GM18907 (cell line): ENCODE results near the gene RNF223.
"Not testable (repeated sequence)": the region's sequence is repeated elsewhere in the genome, so short reads cannot be mapped to it uniquely, and the experiment has no call there.

Source experiments
- ATAC-seq: cut with Tn5 transposase; IDR thresholded peaks from one replicate; pipeline ENCODE4 v1.9.1; 2021; ENCODE audit warnings: mild to moderate bottlenecking, moderate library complexity; ENCODE audit not compliant: unreplicated experiment

The RNF223 gene

DNA sequence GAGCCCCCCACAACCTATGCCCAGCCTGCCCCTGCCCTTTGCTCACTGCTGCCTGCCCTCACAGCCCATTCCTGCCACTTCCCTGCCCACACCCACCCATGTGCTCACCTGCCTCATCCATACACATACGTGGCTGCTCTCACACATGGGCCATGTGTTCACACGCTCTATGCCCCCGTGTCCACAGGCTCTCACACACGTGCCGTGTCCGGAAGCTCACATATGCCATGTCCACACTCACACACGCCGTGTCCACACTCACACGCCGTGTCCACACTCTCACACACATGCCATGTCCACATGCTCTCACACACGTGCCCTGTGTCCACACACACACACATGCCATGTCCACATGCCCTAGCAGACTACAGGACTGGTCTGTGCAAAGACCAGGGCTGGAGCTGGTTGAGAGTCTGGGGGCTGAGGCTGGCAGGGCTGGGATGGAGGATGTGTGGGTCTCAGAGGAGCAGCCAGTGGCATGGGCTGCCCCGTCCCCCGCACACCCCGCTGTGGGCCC lies 583 bp upstream of the RNF223 start:
- ATAC-seq = no peak

DNA sequence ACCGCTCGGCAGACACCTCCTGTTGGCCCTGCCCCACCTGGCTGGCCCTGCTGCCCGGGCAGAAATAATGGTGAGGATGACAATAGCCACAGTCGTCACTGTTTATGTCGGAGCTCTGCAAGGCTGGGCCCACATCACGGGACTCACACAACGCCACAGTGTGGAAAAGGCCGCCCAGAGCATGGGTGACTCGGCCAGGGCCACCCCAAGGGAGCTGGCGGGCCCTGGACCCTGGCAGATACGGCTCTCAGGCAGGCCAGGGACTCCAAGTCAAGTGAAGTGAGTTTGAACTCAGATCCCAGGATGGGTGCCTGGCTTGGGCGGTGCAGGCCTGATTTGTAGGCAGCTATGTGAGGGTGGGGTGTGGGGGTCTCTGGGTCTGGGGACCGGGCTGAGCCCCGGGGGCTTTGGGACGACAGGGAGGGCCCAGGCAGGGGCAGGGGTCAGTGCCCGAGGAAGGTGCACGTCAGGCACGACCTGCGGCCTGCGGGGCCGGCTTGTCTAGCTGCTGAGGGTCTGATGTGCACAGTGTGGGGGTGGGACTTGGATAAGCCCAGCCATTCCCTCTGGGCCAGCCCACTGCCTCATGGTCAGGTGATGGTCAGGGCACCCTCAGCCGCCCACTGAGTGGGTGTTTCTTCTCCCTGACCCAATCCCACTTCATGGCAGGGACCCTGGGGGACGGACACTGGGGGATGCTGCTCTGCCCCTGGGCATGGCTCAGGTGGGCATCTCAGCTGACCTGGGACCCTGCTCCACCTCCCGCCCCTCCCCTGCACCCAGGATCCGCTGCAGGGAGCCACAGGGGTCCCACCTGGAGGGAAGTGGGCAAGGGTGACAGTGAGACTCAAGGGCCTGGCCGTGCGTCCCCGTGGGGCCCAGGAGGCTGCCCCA lies 1.0 kb downstream of the RNF223 start:
- no peak for ATAC-seq

DNA sequence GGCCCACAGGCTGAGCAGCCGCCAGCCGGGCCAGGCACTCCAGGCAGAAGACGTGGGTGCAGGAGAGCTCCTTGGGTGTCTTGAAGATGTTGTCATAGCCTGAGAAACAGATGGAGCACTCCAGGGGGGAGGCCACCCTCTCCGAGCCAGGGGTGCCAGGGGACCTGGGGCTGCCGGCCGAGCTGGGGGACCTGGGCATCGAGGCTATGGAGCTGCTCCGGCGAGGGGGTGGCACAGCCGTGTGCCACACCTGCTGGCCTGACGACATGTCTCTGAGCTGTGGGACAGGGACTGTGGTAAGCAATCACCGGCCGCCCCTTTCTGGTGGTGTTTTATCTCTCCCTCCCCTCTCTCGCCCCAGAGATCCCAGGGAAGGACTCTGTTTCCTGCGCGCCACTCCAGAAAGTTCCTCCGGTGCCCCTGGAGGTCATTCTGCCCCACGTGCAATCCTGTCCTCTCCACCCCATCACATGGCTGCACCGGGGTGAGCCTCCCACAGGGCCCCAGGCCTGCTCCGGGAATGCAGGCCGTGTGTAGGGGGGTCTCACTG lies 1.7 kb downstream of the RNF223 start:
- ATAC-seq = no peak

DNA sequence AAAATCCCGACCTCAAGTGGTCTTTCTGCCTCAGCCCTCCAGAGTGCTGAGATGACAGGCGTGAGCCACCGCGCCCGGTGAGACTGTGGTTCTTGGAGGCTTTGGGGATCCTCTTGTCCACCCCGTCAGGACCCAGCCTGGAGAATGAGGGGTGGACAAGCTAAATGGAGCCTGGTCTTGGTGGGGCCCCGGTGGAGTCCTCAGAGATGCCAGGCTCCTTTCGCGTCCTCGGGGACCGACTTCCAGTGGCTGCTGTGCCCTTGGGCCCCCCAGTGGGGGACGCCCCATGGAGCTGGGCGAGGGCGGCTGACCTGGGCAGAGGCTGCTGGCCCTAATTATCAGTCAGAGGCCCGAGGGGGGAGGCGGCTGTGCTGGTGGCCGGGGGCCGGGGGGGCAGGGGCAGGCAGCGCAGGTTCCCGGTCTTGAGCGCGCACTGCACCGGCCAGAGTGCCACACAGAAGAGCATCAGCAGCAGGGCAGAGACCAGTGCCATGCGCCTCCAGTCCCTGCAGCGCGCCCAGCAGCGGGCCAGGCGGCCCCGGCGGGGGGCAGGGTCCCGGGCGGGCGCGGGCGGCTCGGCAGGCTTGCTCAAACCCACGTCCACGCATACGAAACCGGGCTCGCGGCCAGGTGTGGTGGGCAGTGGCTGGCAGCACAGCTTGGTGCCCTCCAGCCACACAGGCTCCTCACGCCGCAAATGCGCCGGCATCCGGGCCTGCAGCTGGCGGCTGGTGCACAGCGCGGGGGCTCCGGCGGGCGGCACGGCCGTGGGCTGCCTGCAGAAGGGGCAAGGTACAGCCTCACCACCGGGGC lies 2.4 kb downstream of the RNF223 start:
- no peak for ATAC-seq

DNA sequence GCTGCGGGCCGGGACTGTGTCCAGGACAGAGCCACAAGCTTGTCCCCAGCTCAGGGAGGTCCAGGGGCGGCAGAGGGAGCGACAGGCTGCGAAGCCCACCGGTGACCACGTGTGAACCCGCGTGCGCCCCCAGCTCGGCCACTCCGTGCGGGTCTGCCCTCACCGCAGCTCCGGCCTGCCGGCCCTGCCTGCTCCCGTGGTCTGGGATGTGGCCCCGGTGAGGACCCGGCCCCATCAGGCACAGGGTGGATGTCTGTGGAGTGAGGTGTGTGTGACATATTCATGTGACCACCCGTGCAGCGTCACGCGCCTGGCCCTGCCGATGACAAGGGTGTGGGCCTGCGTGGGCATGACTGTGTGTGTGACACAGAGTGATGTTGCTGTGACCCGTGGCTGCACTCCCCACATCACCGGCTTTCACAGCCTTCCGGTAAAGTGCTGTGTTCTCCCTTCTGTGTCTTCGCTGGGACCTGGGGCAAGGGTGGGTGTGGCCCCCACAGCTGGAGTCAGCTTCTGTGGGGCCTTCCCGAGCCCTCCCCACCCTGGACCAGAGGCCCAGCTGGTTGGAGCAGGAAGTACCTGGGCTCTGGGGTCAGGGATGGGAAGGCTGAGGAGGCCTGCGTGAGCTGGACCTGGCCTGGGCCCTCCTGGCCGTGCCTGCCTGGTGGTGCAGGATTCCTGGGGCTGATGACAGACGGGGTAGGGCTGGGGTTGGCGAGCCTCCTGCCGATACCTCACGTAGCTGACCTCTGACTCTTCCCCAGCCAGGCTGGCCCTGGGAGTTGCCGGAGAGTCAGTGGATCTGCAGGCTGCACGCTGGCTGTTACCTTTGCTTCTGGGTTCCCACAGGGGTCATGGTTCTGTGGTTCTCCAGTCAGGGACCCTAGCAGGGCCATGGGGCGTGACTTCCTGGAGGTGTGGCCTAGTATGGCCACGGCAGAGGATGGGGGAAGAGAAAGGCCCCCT lies 4.1 kb downstream of the RNF223 start:
- peak; percentile 4 for ATAC-seq

DNA sequence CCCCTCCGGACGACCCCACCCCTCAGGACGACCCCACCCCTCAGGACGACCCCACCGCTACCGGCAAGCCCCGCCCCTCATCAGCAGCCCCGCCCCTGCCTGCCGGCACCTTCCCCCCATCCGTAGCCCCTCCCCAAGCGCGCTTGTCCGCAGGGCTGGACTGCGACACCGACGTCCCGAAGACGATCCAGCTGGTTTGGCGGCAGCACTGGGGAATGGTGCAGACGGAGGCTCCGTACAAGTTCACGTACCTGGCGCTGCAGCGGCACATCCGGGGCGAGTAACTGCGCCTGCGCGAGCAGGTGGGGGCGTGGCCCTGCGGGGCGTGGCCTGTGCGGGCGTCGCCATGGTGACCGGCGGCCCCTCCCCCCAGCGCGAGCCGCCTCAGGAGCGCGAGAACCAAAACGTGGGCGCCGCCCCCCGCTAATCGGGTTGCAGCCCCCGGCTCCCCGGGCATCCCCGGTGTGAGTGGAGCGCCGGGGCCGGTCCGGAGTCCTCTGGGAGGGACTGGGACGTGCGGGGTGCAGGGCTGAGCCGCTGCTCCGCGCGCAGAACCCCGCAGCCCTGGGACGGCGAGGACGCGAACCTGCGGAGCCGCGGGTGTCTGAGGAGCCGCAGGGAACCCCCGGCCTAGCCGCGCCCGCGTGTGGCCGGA lies 4.9 kb downstream of the RNF223 start:
- ATAC-seq = peak; percentile 54

DNA sequence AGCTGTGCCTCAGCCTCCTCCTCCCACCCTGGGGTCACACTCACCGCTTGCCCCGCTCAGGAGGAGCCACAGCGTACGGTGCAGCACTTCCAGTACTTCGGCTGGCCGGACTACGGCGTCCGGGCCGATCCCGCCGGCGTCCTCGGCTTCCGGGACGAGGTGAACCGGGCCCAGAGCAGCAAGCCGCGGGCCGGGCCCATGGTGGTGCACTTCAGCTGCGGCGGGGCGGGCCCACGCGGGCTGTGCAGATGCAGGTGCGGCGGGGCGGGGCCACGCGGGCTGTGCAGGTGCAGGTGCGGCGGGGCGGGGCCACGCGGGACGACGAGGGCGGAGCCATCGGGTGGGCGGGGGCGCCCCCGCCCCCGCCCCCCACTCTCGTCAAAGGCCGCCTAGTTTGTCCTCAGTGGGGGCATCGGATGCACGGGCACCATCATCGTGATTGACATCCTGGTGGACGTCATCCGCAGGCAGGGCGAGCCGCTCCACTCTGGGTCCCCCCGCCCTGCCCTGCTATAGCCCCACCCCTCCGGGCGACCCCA lies 5.5 kb downstream of the RNF223 start:
- no peak for ATAC-seq

DNA sequence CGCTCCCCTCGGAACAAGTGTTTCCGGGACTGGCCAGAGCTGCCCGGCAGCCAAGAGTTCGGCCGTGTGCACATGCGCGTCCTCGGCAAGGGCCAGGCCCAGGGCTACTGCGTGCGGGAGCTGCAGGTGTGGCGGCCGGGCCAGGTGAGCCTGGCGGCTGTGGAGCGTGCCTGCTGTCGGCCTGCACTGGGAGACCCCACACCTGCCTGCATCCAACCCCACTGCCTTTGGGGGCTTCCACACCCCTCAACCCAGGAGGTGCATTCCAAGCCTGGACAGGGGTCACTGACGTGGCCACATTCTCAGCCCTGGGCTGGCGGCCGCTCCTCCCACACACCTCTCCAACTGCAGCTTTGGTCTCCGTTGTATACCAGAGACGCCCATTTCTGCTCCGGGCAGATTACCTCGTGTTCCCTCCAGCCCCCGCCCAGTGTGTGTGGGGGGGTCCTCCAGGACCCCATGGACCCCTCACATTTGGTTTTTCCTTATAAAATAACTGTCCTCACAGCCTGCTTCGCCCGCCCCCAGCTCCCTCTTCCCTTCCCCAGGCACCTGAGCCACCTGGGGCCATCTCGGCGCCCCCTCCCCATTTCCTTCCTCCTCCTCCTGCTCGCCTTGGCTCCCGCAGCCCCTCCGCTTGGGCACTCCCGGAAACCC lies 6.1 kb downstream of the RNF223 start:
- no peak for ATAC-seq

DNA sequence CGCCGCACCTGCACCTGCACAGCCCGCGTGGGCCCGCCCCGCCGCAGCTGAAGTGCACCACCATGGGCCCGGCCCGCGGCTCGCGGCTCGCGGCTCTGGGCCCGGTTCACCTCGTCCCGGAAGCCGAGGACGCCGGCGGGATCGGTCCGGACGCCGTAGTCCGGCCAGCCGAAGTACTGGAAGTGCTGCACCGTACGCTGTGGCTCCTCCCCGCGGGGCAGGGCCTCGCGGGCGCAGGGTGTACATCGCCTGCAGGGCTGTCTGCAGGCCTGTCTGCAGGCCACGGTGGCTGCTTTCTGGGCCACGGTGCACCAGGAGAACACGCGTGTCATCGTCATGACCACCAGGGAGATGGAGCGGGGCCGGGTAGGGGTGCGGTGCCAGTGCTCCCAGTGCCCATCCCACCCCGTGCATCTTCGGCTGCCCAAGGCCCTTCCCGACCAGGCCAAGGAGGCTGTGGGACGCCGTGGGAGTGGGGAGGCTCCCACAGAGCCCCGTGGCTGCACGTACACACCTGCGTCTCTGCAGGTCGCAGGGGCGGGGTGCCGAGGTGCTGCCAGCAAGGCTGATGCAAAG lies 6.7 kb downstream of the RNF223 start:
- ATAC-seq = no peak

DNA sequence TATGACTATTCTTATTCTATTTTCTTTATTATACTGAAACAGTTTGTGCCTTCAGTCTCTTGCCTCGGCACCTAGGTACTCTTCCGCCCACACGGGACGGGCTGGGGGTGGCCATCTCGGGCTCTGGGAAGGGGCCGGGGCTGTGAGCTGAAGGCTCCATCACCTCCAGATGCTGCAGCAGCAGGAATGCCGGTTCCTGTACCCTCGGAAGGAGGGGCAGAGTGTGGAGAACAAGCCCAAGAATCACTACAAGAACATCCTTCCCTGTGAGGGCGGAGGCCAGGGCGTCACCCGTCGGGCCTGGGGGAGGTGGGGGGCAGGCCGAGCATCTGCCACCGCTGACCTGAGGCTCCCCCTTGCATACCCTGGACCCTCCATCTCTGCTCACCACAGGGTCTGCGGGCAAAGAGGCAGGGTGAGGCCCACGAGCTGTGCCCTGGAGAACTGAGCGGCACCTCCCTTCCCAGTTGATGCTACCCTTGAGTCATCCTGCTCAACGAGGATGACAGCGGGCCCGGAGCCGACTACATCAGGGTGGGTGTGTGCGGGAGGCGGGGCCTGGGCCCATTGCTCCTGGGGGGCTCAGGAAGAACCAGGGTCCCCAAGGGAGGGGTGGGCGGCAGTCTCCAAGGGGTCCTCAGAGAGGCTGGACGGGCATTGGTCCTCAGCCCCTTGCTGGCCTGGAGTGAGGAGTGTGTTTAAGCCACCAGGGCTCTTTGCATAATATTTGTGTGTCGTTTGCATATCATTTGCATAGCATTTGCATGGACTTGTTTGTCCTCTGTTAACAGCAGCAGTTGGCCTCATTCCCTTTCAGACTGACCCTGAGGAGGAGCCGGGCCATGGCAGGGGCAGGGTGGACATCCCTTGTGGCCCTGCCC lies 7.5 kb downstream of the RNF223 start:
- no peak for ATAC-seq

DNA sequence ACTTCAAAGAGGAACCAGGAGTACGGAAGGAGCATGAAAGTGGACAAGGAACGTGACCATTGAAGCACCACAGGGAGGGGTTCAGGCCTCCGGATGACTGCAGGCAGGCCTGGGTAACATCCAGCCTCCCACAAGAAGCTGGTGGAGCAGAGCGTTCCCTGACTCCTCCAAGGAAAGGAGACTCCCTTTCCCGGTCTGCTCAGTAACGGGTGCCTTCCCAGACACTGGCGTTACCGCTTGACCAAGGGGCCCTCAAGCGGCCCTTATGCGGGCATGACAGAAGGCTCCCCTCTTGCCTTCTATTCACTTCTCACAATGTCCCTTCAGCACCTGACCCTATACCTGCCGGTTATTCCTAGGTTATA lies 8.2 kb downstream of the RNF223 start:
- ATAC-seq = not testable (repeated sequence)

DNA sequence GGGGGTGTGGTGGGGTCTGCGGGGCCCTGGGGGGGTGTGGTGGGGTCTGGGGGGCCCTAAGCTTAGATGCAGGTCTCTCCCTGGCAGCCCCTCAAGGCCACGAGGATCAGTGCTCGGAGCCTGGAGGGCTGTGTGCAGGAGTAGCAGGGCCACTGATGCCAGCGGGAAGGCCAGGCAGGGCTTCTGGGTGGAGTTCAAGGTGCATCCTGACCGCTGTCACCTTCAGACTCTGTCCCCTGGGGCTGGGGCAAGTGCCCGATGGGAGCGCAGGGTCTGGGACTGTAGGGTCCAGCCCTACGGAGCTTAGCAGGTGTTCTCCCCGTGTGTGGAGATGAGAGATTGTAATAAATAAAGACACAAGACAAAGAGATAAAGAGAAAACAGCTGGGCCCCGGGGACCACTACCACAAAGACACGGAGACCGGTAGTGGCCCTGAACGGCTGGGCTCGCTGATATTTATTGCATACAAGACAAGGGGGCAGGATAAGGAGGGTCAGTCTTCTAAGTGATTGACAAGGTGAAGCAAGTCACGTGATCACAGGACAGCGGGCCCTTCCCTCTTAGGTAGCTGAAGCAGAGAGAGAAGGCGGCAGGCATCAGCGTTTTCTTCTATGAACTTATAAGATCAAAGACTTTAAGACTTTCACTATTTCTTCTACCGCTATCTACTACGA lies 8.7 kb downstream of the RNF223 start:
- ATAC-seq = no peak

DNA sequence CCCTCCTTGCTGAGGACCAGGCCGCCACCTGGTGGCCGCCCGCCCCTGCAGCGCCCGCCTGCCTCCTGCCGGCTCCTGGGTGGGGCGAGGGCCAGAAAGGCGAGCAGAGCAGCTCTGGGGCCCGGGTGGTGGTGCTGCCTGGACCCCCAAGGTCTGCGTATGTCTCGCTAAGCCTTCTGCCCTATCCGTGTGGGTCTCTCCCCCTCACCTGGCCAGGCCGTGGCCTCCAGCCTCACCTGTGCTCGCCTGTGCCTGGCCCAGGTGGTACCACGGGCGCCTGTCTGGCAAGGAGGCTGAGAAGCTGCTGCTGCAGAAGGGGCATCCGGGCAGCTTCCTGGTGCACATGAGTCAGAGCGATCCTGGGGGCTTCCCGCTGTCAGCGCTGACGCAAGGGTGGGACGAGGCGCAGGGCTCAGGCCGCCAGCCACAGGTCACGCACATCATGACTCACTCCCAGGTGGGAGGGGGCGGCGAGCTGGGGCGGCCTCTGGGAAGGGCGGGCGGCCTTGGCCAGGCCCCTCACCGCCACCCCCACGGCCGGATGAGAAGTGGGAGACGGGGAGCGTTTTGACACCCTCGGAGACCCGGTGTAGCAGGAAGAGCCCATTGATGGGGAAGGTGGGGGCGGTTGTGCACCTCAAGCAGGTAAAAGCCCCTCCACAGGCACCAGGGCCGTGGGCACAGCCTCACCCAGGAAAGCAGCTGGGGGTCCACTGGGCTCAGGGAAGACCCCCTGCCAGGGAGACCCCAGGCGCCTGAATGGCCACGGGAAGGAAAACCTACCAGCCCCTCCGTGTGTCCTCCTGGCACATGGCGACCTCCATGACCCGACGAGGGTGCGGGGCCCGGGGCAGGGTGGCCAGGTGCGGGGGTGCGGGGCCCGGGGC lies 9.9 kb downstream of the RNF223 start:
- ATAC-seq = peak; percentile 56

DNA sequence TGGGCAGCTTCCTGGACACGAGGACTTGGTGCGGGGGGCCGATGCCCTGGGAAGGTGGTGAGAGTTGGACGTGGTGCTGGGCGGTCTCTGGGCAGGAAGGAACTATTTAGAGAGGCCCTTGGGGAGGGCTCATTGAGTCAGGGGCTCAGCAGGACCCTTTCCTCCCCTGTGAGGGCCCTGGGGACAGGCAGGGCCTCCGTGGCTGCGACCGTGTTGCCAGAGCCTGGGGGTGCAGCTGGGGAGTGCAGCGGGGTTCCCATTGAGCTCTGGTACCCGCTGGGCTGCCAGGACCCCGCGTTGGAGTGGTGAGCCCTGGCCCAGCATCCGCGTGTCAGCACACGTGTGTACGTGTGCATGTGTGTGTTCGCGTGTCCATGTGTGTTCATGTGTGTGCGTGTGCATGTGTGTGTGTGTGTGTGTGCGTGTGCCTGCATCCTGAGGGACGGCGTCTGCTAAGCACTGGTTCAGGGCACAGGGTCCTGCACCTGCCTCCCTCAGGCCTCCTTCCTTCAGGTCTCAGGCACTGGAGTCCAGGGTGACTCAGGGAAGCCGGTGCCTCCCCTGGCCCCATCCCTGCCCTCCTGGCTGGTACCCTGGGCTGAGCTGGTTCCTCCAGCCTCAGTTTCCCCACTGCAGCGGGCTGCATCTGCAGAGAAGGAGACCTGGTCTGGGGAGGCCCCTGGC lies 10.7 kb downstream of the RNF223 start:
- ATAC-seq = no peak

DNA sequence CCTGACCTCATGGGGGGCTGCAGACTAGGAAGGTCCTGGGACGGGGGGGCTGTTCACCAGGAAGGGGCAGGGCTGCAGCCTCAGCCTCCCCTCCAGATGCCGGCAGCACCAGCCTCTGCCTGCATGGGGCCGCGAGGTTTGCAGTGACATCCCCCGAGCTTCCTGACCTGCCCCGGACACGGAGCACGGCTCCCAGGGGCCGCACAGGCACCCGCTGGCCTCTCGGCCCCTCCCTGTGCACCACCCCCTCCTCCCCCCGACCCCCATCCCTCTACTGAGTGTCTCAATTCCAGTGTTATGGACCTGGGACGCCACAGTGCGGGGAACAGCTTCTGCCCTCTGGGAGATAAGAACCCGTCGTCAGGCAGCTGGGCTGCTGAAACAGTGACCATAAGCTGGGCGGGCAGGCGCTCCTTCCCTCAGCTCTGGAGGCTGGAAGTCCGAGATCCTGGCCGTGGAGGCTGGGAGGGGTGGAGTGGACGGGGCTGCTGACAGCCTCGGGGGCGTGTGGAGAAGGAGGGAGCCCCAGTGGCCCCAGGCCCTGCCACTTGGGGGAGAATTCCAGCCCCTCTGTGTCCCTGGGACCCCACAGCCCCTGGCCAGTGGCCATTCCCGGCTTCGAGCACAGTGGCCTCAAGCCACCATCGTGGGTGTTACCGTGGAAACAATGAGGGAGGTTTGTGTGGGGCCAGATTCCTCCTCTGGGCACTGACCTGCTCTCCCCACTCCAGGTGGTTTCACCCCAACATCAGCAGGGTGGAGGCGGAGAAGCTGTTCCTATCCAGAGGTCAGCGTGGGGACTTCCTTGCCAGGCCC lies 11.6 kb downstream of the RNF223 start:
- no peak for ATAC-seq
